ENCODE data around the gene TMEM92. TPM values are rescaled to one million over a fixed set of nuclear protein-coding genes. Genes with fewer than 3 reads are reported as not detected.
"Not testable (repeated sequence)": the region's sequence is repeated elsewhere in the genome, so short reads cannot be mapped to it uniquely, and the experiment has no call there.

The TMEM92 gene
- total RNA-seq, 1 donor from 2014 or later = 13.2 TPM

- no peak for TF ChIP-seq CTCF (conservative IDR thresholded peaks at IDR 0.05; ENCODE audit: low read depth, low read length)
- no peak for DNase-seq (ENCODE audit: low read depth)
- no peak overlapping the region for H3K4me3 ChIP-seq (ENCODE audit: low read depth, low read length)
Measured at GRCh38 chr17:50270435-50271362, 3.6 kb upstream of the TMEM92 start.

GRCh38 chr17:50271363-50271750 lies 2.9 kb upstream of the TMEM92 start:
- H3K4me3 ChIP-seq (ENCODE audit: low read depth, low read length); DNase-seq (ENCODE audit: low read depth): not testable (repeated sequence)

- no peak for TF ChIP-seq CTCF (conservative IDR thresholded peaks at IDR 0.05; ENCODE audit: low read depth, low read length)
- H3K4me3 ChIP-seq (ENCODE audit: low read depth, low read length) = peak overlapping the region; percentile 63
- no peak for DNase-seq (ENCODE audit: low read depth)
Measured at GRCh38 chr17:50272246-50272645, 2.0 kb upstream of the TMEM92 start.

- peak; percentile 64 for TF ChIP-seq CTCF (conservative IDR thresholded peaks at IDR 0.05; ENCODE audit: low read depth, low read length)
- no peak for DNase-seq (ENCODE audit: low read depth)
- peak overlapping the region; percentile 63 for H3K4me3 ChIP-seq (ENCODE audit: low read depth, low read length)
Measured at GRCh38 chr17:50272711-50273653, 1.3 kb upstream of the TMEM92 start.

GRCh38 chr17:50273654-50274040 lies 619 bp upstream of the TMEM92 start:
- TF ChIP-seq CTCF (conservative IDR thresholded peaks at IDR 0.05; ENCODE audit: low read depth, low read length) = no peak
- peak overlapping the region; percentile 63 for H3K4me3 ChIP-seq (ENCODE audit: low read depth, low read length)
- DNase-seq (ENCODE audit: low read depth) = no peak

GRCh38 chr17:50274897-50275221 lies 593 bp downstream of the TMEM92 start:
- DNase-seq (ENCODE audit: low read depth) = no peak
- no peak for TF ChIP-seq CTCF (conservative IDR thresholded peaks at IDR 0.05; ENCODE audit: low read depth, low read length)
- peak overlapping the region; percentile 63 for H3K4me3 ChIP-seq (ENCODE audit: low read depth, low read length)

GRCh38 chr17:50275279-50275678 lies 1.0 kb downstream of the TMEM92 start:
- no peak for TF ChIP-seq CTCF (conservative IDR thresholded peaks at IDR 0.05; ENCODE audit: low read depth, low read length)
- DNase-seq (ENCODE audit: low read depth) = no peak
- peak overlapping the region; percentile 63 for H3K4me3 ChIP-seq (ENCODE audit: low read depth, low read length)

Data from epithelial cell of proximal tubule (primary cell).